Measurements from ENCODE around the gene KCNJ2.

Gene KCNJ2

DNA sequence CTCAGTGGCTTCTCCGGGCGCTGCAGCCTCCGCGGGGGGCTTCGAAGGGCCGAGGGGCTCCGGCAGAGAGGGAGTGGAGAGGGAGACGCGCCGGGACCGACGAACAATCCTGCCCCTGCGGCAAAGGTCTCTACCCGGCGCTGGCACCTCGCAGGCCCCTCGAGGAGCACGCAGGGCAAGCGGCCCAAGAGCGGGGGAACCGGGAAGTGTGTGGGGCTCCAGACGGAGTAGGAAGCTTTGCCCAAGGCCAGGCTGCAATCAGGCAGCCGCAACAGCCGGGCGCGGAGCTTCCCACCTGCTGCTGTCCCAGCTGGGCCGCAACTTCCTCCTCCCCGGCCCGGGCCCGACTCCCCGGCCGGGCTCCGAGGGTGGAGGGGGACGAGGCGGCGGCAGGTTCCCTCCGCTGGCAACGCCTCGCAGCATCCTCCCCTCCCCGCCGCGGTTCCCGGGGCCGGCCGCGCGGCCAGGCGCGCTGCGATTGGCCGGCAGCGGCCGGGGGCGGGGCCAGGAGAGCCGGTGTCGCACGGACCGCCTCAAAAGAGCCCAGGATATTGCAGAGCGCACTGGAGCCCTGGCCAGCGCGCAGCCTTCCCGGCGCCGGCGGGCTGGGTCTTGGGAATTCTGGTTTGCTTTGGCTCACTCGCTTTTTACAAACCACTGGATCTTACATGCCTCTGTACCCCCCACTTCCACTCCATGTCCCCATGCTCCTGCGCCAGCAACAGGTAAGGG is at the start of gene KCNJ2:
Gene KCNJ2, plus strand, starts transcription at position 556 of the 732 bp plus-strand sequence. CDS start 5,508 bp downstream, outside the sequence.
- peak; percentile 97 for DNase-seq (ENCODE audit: low spot score)

DNA sequence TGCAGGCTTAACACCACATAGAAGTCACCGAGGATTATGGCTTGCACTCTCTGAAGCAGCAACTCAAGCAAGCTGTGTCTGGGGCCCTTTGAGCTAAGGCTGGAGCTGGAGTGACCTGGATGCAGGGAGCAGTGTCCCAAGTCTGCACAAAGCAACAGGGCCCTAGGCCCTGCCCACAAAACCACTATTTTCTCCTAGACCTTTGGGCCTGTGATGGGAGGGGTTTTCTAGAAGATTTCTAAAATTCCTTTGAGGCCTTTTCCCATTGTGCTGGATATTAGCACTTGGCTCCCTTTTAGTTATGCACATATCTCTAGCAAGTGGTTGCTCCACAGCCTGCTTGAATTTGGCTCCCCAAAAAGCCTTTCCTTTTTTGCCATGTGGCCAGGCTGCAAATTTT is 49.8 kb upstream of the KCNJ2 start:
- no peak for DNase-seq (ENCODE audit: low spot score)

DNA sequence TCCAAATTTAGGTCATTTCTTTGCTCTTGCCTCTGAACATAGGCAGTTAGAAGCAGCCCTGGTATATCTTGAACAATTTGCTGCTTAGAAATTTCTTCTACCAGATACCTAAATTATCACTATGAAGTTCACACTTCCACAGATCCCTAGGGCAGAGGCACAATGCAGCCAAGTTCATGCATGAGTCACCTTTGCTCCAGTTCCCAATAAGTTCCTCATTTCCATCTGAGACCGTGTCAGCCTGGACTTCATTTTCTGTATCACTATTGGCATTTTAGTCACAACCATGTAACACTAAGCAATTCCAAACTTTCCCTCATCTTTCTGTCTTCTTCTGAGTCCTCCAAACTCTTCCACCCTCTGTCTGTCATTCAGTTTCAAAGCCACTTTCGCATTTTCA is 49.3 kb upstream of the KCNJ2 start:
- no peak for DNase-seq (ENCODE audit: low spot score)

DNA sequence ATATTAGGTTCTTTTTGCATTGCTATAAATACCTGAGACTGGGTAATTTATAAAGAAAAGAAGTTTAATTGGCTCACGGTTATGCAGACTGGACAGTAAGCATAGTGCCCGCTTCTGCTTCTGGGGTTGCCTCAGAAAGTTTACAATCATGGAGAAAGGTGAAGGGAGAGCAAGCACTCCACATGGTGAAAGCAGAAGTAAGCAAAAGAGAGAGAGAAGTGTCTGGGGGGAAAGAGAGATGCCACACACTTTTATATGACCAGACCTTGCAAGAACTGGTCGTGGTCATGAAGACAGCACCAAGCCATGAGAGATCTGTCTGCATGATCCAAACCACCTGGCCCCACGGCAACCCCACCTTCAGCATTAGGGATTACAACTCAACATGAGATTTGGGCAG is 48.9 kb upstream of the KCNJ2 start:
- no peak for DNase-seq (ENCODE audit: low spot score)

DNA sequence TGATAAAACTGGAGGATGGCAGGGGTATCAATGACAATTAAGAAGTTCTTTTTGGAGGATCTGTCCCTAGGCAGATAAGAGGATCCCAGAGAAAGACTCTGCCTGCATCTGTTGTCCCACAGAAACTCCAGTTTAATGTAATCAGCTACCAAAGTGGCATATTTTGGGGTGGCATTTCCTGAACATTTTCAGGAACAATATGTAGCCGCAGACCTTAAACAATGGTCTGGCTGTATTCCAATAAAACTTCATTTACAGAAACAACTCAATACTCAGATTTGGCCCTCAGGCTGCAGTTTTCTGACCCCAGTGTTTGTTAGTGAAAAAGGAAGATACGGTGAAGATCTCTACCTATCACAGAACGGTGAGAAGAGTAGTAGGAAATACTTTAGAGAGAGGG is 48.2 kb upstream of the KCNJ2 start:
- DNase-seq (ENCODE audit: low spot score) = no peak

DNA sequence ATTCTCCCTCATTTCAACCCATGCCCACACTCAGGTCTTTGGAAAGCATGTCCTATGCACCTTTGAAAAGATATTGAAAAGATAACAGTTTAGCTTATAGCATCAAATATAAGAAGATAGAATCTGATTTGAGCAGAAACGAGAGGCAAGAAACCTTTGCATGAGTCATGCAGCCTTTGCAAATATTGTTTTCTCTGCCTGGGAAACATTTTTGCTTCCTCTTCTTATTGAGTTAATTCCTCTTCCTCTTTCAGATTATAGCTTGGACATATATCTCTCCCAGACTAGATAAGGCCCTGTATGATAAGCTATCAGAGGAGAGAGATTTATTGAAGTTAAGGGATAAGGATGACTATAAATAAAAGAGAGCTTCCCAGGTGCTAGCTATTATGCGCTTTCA is 46.1 kb upstream of the KCNJ2 start:
- no peak for DNase-seq (ENCODE audit: low spot score)

DNA sequence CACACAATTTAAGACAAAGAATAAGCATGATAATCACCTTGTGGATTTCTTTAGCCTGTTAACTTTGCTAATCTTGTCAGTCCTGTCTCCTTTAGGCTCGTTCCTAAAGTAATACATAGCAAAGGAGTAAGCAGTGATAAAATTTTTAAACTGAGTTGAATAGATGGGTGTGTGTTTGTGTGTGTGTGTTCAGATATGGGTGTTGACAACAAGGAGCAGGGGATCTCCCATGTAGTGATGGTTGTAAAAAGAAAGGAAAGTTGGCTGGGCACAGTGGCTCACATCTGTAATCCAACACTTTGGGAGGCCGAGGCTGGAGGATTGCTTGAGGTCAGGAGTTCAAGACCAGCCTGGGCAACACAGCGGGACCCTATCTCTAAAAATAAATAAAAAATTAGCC is 44.6 kb upstream of the KCNJ2 start:
- no peak for DNase-seq (ENCODE audit: low spot score)

DNA sequence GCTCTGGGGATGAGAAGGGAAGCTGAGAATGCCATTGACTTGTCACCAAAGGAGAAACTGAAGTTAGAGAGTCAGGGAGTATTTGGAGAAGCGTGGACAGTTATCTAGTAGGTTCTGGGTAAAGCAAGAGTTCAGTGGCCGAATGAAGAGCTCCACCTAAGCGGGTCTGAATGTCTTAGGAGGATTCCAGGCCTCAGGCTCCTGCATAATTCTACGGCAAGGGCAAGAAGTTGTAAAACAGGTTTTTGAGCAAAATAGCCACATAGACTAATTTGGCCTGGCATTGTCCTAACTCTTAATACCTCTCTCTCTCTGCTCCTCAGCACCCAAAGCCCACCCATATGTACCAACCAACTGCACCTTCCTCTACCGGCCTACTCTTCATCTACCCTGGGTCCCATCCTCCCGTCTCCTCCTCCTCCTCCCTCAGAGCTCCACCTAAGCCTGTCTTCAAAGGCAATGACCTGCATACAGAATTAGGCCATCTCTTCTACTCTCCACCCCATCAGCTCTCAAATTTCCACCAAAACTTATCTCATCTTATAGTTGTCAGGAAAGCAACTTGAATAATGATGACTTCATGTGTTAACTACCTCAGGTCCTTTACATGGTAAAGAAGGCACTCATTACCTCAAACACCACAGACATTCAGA is 42.0 kb upstream of the KCNJ2 start:
- no peak for DNase-seq (ENCODE audit: low spot score)

DNA sequence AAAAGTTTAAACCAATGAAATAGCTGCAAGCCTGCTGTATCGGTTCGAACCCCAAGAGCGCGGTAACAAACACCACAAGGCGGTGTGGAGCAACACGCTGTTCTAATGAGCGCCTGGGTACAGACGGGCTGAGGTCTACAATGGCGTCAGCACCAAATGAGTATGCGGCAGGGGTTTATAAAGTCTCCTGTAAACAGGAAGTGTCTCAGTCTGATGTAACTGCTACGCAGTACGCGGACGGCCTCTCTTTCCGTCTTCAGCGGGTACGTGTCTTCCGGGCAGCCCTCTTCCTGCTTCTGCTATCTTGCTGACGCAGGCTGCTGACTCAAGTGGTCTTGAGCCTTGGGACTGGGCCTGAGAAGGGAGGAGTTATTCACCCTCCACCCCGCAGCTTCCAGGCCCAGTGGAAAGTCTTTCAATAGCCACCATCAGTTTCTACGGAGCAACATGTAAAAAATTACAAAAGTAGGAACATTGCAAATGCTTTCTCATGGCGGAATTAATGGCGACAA is 40.5 kb upstream of the KCNJ2 start:
- DNase-seq (ENCODE audit: low spot score) = no peak

DNA sequence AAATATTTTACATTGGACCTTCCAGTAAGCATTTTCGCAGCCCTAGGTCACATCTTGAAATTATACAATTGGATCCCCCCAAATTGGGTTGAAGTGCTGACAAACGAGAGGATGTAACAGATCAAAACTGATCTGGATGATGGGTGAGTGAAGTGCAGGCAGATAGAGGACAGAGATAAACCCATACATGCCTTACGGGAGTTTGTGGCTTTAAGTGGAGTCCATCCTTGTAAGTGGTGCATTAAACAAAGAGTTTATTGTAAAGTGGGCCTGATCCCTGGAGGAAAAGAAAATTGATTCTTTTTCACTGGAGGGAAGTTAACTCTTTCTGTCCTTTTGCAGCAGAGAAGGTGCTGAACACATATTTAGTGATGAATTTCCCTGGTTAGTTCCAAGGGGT is 39.0 kb upstream of the KCNJ2 start:
- no peak for DNase-seq (ENCODE audit: low spot score)

DNA sequence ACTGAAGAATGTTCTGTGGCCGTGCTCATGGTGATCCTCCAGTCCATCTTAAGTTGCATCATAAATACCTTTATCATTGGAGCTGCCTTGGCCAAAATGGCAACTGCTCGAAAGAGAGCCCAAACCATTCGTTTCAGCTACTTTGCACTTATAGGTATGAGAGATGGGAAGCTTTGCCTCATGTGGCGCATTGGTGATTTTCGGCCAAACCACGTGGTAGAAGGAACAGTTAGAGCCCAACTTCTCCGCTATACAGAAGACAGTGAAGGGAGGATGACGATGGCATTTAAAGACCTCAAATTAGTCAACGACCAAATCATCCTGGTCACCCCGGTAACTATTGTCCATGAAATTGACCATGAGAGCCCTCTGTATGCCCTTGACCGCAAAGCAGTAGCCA is 36.8 kb upstream of the KCNJ2 start:
- no peak for DNase-seq (ENCODE audit: low spot score)

DNA sequence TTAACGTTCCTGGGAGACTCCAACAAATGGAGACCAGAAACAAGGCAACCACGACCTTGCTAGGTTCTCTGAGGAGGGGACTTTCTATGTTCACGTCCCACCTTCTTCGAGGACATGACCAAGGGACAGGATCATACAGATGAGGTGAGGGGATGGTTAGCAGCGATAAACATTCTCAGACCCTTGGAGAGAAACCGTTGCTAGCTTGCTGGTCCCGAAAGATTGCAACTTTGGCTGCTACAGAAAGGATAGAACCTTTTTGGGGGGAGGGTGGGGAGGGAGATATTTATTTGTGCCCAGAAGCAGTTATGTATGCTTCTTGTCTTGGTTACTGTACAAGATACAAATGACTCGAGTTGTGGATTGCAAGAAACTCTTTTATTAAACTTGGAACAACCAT is 35.3 kb upstream of the KCNJ2 start:
- no peak for DNase-seq (ENCODE audit: low spot score)

DNA sequence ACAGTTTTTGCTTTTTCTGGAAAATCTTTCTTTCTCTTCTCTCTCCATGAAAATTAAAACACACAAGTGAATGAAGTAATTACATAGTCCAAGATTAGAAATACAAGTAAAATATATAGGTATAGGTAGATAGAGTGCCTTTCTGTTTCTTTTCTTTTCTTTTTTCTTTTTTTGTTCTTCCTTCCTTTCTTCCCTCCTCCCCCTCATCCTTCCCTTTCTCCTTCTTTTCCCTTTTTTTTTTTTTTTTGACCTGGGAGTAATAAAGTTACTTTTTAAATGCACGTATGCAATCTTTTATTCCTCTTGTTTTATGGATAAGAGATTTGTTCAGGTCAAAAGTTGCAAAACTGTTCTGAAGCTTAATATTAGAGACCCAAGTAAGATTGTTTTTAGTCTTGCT is 34.6 kb upstream of the KCNJ2 start:
- DNase-seq (ENCODE audit: low spot score) = no peak

DNA sequence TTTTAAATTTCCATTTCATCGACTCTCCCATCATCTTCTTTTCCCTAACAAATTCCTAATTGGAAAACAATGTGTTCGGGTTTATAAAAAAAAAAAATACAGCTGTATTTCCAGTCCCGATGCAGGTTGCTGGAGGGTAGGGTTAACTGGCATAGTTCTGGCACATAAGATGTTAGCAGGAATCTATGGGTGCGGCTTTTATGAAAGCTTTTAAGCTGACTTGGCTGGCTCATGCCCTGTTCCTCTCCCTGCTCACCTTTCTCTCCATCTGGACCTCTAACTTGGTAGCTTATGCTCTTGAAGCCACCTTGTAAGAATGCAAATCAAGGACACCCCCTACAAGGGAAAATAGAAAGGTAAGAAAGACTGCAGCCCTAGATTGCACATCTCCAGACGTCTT is 33.2 kb upstream of the KCNJ2 start:
- DNase-seq (ENCODE audit: low spot score) = no peak

DNA sequence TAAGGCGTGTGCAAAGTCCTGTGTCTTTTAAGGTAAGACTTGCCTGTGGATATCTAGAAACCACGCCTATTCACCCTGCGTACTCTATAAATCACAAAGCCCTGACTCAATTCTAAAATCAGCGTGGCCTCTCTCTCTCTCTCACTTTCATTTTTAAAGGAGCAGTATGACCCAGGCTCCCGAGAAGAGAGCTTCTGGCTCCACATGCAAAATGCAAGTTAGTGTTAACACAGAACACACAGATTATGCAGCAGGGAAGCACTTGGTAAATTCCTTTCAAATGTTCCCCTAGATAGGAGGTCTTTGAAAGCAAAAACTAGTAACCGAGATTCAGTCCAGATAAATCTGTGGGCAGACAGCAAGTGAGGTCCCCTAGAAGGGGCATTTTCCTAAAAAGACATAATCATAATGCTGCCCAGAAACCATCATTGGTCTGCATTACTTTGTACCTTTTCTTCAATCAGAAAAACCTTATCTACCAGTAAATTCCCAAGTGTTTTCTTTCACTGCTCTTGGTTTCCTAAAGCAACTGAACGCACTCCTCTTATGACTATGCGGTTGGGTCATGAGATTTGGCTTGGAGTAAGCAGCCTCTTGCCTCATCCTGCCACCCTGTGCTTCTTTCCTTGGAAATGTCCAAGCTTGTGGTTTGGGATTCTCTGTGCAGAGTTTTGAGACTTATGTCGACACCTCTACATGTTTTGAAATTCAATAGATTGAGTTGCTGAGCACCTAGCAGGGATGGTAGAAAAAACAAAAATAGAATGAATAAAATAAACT is 31.7 kb upstream of the KCNJ2 start:
- DNase-seq (ENCODE audit: low spot score) = peak; percentile 77

DNA sequence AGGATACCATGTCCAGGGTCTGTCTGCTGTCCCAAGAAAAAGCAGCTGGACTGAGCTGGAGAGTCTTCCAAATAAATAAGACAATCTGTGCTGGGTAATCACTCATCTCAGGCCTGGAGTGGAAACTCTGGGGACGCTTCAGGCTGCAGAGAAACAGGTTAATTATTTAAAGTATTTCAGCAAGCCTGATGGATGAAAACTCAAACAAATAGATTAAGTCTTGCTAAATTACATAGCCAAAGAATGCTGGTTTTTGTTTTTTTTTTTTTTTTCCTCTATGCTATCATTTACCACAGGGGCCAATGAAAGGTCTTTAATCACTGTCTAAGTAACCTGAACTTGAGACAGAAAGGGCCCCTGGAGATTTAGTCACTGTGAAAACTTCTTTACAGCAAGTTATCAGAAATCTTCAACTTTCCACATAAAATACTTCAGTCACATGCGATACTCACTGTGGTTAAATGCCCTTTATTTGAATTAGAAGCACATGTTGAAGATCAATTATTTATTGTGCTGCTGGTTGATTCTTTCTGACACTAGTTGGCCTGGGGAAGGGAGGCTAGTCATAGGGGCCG is 31.0 kb upstream of the KCNJ2 start:
- DNase-seq (ENCODE audit: low spot score) = peak; percentile 23

DNA sequence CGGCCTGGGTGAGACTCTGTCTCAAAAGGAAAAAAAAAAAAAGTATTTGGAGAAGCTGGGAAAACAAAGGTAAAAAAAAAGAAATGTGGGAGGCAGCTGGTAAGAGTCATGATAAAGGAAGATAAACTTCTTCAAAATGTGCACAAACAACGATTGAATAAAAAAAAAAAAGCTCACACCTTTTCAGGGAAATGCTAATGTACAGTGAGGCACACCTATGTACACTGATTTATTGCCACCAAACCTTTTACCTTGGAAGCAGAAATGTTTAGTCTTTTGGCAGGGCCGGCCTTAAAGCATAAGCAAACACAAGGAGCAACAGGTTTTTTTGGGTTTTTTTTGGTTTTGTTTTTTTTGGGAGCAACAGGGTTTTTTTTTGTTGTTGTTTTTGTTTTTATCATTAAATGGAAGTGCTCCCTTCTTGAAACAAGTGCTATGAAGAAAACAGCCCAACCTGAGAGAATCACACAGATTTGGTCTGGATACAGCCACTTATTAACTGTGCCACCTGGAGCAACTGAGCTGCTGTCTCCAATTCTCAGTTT is 29.8 kb upstream of the KCNJ2 start:
- no peak for DNase-seq (ENCODE audit: low spot score)

DNA sequence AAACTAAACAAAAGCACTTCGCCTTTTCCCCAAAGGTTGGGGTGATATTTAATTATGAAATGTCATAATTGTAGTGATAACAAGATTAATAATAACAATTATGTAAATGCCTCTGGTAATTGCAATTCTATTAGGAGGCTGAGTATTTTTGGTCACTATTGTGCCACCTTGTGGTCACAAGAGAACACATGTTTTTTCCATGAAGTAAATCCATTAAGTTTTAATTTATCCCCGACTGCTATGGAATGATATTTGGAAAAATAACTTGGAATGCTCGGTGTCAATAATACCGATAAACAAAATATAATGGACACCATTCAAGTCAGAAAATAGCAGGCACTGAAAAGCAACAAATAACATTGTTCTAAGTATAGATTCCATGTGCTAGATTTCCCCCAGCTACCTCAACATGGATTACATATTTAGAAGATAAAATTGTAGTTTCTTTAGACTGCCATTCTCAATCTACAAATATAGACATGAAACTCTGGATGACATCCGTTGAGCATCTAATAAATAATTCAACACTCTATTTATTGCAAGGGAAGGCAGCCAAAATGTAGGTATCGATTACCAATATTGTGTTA is 25.0 kb upstream of the KCNJ2 start:
- peak; percentile 37 for DNase-seq (ENCODE audit: low spot score)

DNA sequence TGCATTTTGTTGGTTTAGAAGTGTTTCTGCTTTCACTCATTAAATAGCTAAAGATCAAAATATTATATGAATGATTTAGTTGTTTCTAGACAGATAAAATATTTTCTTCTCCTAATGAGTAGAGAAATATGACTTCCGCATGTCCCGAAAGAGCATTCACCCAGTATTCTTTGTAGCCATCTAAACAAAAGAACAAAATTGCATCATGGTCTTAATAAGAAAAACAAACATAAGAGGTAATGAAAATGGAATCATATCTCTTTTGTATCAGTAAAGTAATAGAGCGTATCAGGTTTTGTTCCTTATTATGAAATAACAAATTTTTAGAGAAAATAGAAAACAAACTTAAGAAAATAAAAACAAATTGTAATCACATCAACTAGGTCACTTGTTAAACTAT is 16.1 kb upstream of the KCNJ2 start:
- DNase-seq (ENCODE audit: low spot score) = no peak

DNA sequence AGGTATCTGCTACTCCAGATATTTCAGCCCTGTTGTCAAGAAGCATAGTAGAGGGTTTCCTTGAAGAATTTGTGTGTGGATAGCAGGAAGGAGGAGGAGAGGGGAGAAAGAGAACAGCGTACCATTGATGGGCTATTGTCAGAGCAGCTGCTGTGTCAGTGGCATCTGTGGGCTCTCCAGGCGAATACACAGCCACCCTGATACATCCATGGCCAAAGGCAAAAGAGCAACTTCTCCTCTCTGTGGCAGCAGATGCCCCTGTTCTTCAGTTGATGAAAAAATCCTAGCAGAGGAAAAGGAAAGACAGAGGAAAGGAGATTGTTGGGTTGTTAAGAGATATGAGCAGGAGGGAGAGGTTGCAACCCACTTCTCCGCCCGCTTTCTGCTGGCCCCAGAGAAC is 12.2 kb upstream of the KCNJ2 start:
- DNase-seq (ENCODE audit: low spot score) = no peak

DNA sequence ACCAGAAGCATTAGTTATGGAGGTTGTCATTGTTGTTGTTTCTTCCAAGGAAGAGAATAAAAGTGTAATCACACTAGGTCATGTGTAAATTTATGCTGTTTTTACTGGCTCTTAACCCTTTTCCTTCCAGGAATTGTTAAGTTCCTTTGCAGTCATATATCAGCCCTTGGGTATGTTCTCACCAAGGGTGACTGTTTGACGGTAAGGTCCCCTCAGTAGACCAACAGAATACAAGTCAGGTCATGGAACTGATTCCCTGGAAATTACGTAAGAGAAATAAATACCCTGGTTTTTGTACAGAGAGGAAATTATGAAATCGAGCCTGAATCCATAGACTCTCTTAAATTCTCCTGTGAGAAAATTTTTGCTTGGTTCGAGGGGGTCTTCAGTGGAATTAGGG is 11.2 kb upstream of the KCNJ2 start:
- DNase-seq (ENCODE audit: low spot score) = no peak

DNA sequence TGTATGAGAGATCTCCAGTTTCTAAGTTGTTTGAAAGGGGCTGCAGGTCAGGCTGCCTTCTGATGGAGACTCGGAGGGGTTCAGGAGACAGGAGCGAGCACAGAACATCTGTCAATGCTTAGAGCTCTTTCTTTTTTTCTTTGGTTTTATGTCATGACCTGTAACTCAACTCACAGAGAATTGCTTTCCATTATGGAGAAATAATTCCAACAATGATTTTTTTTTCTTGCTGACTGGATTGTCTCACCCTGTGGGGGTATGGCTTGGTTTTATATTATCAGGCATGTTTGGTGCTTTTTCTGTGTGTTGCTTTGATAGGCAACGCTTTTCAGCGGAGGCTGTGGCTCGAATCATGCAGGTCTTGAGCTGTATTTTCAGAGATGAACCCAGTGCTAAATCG is 10.7 kb upstream of the KCNJ2 start:
- no peak for DNase-seq (ENCODE audit: low spot score)

Measured in GM03348 (cell line).